GM21381 (cell line): ENCODE measurements around the gene ADAP1.
"Not testable (repeated sequence)": the region's sequence is repeated elsewhere in the genome, so short reads cannot be mapped to it uniquely, and the experiment has no call there.

Experiments used
- ATAC-seq: cut with Tn5 transposase; IDR thresholded peaks from one replicate; pipeline ENCODE4 v1.9.1; 2021; ENCODE audit warnings: mild to moderate bottlenecking, moderate library complexity; ENCODE audit not compliant: unreplicated experiment

The ADAP1 gene

DNA sequence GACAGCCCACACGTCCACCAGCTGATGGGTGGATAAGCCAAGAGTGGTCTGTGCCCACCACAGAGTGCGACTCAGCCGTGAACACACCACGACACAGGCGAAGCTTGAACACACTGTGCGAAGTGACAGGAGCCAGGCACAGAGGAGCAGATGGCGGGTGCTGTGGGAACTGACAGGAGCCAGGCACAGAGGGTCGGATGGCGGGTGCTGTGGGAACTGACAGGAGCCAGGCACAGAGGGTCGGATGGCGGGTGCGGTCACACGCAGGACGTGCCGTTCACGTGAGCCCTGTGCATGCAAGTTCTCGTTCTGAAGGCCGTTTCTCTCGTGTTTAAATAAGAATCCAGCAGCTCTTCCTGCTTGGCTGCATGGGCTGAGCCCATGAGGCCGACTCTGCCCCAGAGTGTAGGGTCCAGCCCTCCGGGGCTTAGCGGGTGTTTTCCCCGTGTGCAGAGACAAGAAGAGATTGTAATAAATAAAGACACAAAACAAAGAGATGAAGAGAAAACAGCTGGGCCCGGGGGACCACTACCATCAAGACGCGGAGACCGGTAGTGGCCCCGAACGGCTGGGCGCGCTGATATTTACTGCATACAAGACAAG is 5.9 kb upstream of the ADAP1 start:
- no peak for ATAC-seq

DNA sequence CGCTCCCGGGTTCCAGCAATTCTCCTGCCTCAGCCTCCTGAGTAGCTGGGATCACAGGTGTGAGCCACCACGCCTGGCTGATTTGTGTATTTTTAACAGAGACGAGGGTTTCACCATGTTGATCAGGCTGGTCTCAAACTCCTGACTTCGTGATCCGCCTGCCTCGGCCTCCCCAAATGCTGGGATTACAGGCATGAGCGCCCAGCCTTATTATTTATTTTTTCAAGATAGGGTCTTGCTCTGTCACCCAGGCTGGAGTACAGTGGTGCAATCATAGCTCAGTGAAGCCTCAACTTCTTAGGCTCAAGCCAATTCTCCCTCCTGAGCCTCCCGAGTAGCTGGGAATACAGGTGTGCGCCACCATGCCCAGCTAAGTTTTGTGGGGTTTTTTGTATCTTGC is 5.3 kb upstream of the ADAP1 start:
- ATAC-seq: not testable (repeated sequence)

DNA sequence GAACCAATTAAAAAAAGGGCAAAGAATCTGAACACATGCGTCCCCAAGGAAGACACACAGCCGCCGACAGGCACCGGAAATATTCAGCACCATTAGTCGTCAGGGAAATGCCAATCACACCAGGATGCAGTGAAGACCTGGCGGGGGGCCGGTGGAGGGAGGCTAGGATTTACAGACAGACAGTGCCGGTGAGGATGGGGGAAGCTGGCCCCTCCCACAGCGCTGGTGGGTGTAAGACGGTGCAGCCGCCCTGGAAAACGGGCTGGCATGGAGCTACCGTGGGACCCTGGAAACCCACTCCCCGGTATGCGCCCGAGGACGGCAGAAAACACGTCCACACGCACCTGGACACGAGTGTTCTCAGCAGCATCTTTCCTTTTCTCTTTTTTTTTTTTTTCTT is 4.8 kb upstream of the ADAP1 start:
- ATAC-seq: no peak

DNA sequence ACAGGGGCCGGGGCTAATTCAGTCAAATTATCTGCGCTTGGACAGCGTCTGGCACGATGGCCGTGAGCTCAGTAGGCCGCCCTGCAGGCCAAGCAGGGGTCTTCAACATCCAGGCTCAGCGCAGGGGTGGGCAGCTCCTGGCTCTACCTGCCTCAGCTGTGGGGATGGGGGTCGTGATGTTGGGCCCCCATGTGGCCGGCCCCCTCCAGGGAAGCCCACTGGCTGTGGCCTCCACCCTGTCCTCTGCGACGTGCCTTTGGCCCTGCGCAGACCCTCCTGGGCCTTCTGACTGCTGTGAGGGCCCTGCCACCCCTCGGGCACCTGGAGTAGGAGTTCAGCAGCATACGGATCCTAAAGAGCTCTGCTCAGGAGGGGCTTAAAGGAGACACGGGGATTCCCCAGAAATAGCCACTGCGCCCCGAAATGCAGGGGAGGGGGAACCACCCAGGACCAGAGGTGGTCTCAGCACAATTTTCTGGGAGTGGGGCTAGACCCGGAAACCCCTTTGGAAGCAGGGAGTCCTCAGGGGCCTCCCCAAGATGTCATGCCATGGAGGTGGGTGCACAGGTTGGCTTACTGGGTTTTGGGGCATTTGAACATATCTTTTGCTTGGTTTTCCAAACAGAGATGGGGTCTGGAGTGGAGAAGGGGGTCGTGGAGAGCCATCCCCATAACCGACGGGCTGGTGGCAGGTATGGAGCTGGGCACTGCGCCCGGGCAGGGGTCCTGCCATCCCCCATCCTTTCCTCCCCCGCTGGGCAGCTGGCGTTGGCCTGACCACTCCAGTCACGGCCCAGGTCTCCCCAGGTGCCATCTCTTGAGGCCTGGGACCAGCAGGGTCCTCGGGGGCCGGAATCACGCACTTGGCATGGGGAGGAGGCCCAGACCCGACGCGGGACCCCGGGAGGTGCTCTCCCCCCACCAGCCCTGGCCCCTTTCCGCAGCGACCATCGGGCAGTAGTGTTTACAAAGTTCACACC is 4.0 kb upstream of the ADAP1 start:
- ATAC-seq: no peak

DNA sequence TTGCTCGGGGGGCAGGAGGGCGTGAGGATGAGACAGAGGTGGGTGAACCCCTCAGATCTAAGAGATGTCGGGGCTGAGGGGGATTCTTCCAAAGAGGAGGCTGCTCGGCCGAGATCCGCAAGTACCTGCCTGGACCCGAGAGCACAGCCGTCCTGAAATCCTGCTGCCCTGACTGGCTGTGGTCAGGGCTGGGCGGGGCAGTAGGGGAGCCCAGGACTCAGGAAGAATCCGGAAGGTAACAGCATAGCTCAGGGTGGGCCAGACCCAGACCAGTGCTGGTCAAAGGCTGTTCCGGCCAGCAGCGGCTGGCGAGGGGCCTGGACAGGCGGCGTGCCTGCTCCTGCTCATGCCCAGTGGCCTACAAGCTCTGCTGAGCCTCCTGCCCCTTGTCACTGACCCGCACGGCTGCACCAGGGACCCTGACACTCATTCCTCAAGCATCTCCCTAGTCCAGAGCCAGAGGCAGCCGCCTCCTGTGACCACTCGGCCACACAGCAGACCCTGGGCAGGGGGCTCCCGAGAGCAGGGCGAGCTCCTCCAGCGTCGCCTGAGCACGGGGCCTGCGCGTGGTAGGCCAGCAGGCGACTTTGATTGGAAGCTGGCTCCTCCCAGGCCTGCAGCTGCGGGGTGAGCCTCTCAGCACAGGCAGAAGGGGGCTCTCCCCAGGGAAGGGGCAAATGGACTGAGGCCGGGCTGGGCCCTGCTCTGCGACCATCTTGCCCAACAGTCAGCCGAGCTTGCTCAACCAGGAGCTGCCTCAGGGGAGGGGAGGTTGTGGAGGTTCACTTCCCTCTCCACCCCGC is 3.1 kb upstream of the ADAP1 start:
- ATAC-seq: no peak

DNA sequence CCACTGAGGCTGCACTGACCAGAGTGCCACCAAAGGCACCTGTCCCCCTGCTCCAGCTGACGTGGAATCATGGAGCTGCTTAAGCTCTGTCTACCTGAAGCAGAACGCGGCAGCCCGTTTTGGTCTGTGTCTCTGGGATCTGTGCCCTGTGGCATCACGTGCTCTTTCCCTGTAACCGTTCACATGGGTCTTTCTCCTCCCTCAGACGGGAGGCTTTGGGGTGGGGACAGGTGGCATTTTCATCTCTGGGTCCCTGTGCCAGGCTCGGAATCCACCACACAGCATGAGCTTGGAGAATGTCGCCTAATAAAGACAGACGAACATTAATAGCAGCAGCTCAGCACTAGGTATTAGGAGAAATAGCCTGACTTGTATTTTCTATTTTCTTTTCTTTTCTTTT is 1.6 kb upstream of the ADAP1 start:
- no peak for ATAC-seq

DNA sequence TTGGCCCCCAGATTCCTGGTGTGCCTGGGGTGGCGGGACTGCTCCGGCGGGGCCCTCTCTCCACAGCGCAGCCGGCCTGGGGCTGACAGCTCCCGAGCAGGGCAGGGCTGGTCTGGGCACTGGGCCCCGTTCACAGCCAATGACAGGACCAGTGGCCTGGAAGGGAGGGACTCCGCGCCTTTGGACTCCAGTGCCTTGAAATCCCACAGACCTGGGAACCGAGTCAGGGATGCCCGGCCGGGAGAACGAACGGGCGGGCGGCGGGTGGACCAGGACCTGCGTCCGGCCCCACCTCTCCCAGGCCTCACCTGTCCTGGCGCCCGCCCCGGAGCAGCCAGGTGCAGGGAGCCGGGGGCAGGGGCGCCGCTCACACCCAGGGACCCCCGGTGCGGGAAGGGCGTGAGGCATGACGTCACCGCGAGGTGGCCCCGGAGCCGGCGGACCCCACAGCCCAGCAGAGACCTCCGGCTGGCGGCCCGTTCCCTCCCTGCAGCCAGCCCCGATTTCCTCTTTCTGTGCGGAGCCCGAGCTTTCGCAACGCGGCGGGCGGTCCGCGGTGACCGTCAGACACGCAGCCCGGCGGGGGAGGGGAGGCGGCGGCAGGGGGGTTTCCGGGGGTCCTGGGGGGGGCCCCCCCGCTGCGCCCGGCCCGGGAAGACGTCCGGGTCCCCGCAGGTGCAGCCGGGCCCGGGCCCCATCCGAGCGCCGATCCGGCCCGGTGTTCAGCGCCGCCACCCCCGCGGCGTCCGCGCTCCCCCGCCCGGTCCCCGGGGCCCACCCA is 743 bp downstream of the ADAP1 start:
- ATAC-seq: peak; percentile 13

DNA sequence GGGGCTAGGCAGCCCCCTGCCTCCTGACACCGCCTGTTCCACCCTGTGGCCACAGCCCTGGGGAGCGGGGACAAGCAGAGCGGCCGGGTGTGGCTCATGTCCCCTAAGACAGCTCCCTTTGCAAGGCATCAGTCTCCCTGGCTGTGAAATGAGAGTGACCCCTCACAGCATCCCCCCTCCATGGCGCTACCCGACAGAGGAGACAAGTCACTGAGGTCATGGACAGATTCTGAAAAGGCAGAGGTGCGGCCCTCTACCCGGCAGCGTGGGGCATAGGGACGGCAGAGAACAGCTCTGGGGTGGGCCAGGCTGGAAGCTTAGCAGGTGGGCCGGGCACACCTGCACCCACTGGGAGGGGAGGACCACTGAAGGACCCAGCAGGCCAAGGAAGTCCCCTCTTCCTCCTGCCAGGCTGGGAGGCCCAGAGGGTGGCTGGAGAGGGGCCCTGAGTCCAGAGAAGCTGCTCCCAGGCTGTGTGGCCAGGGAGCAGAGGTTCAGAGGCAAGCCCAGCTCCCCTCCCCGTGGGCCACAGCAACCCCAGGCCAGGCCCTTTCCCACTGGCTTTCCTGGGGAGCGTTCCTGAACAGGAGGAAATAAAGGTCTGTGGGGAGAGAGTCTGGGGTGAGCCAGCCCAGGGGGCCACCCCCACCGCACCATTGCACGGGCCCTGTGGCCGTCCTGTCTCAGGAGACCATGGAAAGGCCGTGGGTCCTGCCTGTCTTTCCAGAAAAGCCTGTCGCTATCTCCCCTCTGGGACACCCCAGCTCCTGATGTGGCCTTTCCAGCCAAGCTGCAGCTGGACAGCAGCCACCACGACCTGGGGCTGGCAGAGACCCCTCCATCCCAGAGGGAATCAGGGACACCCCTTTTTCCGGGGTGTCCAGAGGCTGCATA is 1.7 kb downstream of the ADAP1 start:
- ATAC-seq: no peak

DNA sequence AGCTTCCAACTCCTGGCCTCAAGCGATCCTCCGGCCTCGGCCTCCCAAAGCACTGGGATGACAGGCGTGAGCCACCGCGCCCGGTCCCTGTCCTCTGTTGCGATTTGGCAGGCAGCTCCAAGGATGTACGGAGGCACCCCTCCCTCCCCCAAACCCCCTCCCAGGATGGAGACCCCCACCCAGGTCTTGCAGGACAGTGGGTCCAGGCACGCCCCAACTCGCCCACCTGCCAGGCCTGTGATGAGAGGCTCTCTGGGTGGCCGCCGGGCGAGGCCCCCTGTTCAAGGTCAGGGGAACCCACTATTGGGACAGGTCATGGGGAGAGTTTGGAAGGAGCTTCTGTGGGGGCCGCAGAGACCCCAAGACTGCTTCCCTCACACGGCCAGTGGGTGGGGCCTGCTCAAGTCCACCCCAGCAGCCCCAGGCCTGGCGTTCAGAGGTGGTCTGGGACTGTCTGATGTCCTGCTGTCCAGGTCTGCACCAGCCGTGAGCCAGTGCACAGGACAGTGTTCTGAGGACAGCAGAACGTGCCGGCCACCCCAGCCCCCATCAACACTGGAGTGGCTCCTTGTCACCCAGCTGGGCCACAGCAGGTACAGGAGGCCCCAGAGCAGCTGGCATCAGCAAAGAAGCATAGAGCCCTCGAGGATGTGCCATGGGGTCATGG is 2.5 kb downstream of the ADAP1 start:
- no peak for ATAC-seq

DNA sequence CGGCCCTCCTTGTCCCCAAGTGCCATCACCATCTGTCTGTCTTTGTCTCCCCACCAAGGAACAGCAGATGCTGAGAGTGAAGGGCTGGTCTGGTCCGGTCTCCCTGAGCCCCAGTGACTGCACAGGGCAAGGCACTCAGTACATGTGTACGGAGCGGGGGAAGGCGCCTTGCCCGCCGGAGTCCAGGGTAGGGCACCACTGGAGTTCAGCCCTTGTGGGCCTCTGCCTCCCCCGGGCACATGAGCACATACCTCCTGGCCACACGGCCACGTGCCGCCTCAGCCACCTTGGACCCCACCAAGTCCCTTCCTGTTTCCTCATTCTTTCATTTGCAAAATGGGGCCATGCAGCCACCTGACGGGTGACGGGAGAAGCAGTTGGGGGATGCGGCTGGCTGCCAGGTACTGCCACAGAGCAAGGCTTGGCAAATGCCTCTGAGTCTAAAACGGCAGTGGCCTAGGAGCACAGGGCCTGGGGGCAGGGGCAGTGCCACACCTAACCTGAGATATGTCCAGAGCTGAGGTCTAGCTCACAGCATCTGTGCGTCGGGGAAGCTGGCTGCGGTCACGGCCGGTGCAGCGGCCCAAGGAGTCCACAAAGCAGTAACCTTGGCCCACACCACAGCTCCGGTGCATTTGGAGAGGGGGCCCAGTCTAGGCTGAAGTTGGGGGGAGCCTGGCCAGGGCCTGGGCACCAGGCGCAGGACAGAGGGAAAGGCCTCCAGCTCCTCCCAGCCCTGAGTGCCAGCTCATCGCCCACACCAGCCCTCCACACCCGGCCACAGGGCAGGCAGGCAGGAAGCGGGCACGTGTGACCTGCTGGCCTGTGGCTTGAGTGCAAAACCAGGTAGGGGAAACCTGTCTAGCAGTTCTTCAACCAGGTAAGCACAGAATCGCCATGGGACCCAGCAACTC is 5.2 kb downstream of the ADAP1 start:
- no peak for ATAC-seq

DNA sequence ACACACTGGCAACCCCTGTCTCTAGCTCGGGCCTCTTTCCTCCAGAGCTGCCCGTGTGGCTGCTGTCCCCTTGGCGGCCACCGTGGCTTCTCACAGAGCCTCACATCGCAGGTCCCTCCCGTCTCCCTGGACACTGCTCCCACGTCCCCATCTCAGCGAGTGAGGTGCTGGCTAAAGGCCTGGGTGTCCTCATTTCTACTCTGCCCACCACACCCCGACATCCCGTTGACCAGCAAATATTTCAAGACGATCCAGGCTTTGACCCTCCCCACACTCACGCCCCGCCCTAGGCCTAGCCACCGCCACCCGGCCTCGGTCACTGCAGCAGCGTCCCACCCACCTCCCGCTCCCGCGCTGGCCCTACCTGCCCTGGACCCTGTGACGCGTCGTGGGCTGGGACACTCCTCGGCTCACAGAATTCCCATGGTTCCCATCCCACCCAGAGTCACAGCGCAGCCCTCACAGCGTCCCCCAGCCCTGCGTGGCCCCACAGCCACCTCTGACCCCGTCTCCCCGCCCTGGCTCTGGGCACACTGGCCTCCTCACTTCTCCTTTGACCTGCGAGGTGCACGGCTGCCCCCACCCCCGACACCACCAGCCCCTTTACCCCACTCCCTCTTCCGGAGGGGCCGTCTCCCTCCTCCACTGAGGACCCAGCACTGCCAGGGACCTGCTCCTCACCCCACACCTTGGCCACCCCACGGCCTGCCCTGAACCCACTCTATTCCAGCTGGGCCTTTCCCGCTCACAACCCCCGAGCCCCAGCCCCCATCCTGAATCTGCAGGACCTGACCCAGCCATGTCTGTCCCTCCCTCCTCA is 6.9 kb downstream of the ADAP1 start:
- no peak for ATAC-seq

DNA sequence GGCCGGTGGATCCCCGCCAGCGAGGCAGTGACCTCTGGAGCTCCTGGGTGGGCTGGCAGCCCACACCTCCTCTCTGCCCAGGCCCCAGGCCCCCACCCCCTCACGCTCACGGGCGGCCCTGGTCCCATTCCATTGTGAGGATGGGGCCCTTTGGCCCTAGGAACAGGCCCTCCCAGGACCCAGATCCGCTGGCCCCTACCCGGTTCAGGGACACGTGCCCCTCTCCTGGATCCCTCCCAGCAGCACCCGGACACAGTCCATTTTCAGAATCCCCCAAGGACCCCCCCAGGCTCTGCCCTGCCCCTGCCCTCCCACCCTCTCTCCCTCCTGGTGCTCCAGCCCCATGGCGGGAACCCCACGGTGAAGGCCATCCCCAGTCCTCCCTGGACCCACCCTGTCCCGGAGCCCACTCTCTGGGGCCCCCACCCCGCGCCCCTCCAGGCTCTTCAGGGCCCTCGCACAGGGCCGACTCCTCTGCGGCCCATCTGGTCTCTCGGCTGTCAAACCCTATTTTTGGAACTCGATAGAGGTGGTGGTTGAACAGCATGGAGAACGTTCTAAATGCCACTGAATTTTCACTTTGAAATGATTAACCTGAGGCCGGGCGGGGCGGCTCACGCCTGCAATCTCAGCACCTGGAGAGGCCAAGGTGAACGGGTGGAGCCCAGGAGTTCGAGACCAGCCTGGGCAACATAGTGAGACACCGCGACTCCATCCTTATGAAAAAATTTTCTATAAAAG is 8.1 kb downstream of the ADAP1 start:
- ATAC-seq: no peak

DNA sequence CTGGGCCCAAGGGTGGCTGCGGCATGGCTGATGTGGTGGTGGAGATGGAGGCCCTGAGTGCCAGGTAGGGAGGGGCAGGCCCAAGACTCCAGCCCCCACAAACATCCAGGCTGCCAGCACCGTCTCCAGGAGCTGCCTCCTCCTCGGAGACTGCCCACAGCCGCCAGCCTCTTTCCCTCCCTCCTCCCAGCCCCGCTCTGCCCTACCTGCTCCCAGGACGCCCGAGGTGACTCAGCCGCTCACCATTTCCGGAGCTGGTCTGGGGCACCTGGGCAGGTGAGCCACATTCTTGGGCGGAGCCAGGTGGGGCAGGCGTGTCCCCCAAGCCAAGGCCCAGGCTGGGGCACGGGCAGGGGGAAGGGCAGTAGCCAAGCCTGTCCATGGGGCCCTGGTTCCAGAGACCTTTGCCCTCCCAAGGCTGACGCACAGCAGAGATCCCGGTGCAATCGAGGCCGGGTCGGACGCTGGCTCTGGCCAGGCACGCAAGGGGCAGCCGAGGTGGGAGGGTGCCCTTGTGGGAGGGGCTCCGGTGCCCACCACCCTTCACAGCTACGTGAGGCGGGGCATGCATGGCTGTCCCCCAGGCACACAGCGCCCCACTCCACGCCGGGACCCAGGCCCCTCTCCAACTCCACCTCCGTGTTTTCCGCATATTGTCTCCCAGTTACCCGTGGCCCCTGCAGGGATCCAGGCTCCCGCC is 8.8 kb downstream of the ADAP1 start:
- ATAC-seq: no peak

DNA sequence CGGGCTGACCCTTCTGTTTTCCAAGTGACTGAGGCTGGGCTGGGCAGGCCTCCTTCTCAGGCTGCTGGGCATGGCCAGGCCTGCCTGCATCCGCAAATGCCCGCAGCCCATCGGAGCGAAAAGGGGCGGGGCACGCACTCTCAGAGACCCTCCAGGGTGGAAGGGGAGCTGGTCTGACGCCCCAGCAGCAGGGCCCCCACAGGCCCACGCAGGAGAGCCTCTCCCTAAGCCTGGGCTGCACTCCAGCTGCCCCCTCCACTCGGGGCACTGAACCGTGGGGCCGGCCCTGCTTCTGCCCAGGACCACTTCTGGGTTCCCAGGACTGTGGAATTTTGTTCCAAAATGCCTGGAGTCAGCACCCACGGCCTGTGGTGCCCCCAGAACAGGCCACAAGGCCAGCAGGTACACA is 9.3 kb downstream of the ADAP1 start:
- ATAC-seq: no peak

DNA sequence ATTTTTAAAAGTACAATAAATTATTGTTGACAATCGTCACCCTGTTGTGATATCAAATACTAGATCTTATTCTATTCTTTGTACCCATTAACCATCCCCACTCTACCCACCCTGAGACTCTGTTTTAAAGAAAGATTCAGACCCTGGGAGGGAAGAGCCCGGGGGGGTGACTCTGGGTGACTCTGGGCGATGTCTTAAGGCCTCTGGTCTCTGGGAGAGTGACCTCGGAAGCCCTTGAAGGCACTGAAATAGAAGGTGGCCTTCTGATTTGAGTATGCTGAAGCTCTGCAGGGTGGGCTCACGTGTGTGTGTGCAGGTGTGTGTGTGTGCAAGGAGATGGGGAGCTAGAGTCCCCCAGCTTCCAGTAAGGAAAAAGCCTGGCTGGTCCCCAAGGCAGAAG is 9.7 kb downstream of the ADAP1 start:
- ATAC-seq: no peak

DNA sequence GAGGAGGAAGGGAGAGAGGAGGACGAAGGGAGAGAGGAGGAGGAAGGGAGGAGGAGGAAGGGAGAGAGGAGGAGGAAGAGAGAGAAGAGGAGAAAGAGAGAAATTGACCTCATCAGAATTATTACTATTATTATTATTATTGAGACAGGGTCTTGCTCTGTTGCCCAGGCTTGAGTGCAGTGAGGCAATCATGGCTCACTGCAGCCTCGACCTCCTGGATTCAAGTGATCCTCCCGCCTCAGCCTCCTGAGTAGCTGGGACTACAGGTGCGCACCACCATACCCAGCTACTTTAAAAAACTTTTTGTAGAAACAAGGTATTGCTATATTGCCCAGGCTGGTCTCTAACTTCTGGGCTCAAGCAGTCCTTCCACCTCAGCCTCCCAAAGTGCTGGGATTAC is 10.7 kb downstream of the ADAP1 start:
- ATAC-seq: not testable (repeated sequence)
